Measurements from ENCODE around the gene VPS37B.
A peak's percentile ranks its signal among the peaks of the same experiment; 100 is the strongest.

Gene VPS37B

DNA sequence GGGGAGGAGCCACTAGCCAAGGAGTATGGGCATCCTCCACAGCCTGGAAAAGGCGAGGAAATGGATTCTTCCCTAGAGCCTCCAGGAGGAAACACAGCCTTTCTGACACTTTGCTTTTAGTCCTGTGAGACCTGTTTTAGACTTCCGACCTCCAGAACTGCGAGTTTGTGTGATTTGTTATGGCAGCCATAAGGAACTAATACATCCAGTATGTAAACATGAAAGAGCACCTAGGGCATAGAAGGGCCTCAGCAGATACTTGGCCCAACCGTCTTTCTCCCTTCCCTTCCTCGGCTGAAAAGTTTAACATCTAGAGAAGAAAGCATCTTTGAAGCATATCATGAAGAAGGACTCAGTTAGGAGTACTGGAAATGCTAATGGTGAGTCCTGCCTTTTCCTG, 57.1 kb downstream of the VPS37B start:
- DNase-seq (ENCODE audit: low read depth), result no peak

DNA sequence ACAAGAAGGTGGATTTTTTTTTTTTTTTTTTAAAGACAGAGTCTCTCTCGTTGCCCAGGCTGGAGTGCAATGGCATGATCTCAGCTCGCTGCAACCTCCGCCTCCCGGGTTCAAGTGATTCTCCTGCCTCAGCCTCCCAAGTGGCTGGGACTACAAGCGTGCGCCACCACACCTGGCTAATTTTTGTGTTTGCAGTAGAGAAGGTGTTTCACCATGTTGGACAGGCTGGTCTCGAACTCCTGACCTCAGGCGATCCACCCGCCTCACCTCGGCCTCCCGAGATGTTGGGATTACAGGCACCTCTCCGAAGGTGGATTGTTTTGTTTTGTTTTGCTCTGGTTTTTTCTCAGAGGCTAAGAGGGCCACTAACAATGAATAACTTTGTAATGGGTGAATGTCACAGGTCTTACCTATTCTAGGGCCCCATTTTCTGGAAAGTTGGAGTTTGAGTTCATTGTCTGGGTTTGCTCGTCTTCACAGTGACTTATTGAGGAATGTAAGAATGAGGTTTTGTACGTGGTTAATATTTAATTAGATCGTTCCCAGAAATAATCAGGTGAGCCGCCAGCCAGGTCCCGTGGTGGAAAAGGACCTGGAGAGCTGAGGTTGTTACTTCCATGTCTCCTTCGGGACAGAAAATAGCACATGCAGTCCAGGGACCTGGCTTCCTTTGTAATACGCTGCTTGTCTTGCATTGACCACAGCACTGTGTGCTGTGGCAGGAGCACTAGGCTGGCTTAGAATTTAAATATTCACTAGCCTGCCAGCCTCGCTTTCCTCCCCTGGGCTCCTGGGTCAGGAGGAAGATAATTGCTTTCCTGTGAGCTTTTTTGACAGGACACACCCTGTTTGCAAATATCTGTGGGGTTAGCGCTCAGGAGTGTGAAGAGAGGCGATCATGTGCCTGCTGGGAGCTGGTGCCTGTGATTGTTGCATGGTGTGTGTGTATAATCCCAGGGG, 58.3 kb downstream of the VPS37B start:
- no peak for DNase-seq (ENCODE audit: low read depth)

DNA sequence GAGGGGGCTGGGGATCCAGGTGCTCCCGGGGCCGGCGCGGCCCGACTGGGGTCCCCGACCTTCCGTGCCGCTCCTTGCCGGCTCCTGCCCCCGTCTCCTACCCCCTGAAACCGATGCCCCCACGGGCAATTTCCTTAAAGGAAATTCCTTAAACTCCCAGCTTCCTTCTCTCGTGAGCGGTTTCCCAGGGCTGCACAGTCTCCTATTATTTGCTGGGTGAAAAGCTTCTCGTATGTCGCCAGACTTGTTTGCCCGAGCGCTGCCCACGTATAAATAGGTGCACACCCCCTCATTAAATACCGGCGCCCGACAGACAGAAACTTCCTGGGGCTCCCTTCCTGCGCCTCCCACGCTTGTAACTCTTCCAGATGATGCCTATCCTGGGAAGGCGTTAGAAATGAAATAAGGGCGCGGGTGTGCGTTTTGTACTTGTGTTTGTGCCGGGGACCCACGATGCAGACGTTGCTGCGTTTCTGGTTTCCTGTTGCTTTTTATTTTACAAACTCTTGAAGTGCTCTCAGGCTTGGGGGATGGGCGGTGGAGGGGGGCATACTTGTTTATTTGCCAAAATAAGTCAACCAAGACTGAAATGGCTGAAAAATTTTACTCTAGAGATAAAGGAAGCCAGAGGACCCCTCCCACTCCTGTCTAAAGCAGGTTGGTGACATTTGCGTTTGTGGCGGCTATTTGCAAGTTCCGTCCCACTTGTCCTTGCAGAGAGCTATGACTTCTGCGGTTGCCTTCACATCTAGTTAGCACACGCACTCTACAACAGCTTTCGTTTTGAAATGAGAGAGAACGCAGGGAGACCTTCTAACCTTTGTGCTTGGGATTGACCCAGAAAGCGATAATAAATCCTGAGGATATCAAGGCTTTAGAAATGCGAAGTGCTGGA, 59.6 kb downstream of the VPS37B start:
- no peak for DNase-seq (ENCODE audit: low read depth)

DNA sequence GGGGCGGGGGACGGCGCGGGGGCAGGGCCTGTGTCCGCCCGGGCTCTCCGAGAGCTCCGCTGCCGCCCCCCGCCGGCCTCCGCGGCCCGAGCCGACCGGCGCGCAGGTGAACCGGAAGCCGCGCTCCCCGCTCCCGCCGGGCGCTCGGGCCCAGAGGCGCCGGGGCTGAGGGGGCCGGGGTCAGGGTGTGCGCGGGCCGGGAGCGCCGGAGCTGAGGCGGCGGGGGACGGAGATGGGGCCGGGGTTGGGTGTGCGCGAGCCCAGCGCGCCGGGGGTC, 60.2 kb downstream of the VPS37B start:
- DNase-seq (ENCODE audit: low read depth), result no peak

DNA sequence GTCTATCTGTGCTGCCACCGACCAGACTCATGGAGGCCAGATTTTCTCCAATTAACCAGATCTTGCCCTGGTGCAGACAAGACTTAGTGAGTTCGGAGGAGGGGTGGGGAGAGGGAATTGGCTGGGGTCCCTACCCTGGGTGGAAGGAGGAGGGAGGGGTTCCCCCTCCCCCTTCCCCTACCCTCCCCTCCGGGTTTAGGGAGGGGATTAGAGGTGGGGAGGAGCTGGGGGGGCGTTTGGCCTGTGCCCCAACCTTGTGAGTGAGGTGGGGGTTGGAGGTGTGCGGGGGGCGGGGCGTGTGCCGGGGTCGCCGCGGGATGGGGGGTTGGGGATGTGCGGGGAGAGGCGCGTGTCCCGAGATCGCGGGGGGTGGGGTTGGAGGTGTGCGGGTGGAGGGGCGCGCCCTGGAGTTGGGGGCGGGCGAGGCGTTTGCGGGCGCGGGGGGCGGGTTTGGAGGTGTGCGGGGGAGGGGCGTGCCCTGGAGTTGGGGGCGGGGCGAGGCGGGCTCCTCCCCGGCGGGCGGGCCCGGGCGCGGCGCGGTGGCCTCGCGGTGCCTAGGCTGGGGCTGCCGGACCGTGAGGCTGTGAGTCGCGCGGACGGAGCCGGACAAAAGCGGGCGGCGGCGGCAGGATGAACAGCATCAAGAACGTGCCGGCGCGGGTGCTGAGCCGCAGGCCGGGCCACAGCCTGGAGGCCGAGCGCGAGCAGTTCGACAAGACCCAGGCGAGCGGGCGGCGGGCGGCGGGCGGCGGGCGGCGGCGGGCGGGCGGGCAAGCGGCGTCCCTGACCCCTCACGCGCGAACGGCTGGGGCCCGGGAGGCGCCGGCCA, 60.8 kb downstream of the VPS37B start, which contains the start of gene HIP1R:
HIP1R (plus strand) TSS at position 537 of the 829 bp plus-strand sequence; CDS start at position 631, 94 bp downstream.
- DNase-seq (ENCODE audit: low read depth), result no peak

DNA sequence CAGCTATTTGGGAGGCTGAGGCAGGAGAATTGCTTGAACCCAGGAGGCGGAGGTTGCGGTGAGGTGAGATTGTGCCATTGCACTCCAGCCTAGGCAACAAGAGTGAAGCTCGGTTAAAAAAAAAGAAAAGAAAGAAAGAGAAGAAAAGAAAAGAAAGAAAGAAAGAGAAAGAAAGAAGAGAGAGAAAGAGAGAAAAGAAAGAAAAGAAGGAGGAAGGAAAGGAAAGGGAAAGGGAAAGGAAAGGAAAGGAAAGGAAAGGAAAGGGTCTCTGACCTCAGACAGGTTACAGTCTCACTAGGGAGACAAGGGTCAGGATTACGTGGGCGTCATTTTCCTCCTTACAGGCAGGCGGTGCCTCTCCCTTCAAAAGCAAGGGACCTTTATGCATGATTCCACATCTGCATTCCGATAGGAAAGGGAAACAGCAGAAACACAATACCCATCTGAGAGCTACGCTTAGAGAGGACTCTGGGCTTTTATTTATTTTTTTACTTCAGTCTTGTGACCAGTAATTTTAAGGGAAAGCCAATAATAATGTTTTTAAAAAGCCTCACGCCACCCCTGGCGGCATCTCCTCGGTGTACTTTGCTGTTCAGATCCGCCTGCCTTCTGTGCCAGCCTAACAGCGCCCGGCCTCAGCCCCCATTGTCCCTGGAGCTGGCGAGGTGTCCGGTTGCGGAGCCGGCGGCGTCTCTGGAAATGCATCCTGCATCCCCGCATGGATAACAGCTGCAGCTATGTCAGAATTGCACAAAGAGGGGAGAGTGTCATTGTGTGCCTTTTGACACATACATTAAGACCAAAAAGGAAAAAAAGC, 61.6 kb downstream of the VPS37B start:
- no peak for DNase-seq (ENCODE audit: low read depth)

DNA sequence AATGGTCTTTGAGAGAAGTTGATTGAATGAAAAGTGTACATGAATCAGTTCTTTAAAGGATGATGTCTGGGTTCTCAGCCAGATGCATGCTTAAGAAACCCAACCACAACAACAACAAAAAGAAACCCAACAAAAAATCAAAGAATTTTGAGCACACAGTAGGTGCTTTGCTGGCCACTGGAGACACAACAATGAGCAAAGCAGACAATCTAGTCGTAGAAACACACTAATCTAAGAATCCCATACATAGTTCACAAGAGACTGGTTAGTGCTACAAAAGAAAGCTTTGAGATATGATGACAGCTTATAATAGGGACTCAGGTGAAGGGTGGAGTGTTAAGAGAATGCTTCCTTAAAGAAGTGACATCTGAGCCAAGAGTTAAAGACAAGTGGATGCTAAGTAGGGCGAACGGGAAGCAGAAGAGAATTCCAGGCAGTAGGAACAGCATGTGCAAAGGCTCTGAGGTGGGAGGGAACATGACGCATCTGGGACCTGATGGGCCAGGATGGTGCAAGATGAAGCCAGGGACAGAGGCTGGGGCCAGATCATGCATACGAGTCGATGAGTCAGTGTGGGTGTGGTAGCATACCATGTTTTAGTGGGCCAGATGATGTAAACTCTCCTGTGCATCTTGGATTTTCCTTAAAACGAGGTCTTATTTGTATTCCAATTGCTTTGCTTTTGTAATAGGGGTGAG, 65.3 kb downstream of the VPS37B start:
- DNase-seq (ENCODE audit: low read depth), result peak; percentile 69

DNA sequence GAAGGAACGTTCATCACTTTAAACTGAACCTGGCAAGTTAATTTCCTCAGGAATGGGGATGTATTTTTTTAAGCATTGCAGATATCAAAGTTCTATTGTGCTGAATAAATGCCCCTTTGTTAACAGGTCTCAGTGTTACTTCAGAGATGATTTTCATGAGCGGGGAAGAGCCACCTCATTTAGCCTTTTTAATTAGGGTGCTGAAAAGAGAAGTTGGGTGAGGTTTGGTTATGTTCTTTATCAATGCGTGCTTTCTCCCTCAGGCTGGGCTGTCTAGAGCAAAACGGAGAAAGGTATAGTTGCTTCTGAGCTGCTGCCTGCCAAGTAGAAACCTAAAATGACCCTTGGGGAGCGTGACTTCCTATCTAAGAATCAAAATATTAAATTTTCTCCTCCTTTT, 68.7 kb downstream of the VPS37B start:
- no peak for DNase-seq (ENCODE audit: low read depth)

DNA sequence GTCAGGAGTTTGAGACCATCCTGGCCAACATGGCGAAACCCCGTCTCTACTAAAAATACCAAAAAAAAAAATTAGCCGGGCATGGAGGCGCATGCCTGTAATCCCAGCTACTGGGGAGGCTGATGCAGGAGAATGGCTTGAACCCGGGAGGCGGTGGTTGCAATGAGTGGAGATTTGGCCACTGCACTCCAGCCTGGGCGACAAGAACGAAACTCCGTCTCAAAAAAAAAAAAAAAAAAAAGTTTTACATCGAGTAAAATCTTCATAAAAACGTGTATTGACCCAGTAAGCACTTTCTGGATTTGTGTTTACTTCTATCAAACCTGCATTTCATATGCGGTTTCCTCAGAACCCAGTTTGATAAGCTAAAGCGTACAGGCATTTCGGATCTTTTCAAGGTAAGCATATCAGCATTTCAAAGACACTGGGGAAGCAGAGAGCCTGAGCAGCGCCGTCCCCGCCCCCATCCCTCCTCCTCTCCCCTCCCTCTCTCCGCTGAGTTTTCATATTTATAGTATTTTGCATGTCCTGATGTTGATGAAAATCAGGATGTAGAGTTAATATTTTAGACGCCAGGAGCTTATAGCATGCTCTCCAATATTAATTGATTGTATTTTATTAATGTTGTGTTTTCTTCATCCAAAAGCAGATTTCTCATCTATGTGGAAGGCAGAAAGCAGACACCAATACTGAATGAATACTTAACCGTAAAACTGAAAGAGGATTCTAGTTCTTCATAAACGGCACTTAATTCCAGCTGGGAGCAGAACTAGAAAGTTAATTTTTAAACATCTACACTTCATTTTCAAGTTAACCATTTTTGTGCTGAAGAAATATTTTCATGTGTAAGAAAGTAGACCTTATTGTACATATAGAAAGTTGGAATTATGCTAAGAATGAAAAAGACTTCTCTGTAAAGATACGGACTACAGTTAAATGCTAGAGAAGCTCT, 69.9 kb downstream of the VPS37B start:
- DNase-seq (ENCODE audit: low read depth), result no peak

DNA sequence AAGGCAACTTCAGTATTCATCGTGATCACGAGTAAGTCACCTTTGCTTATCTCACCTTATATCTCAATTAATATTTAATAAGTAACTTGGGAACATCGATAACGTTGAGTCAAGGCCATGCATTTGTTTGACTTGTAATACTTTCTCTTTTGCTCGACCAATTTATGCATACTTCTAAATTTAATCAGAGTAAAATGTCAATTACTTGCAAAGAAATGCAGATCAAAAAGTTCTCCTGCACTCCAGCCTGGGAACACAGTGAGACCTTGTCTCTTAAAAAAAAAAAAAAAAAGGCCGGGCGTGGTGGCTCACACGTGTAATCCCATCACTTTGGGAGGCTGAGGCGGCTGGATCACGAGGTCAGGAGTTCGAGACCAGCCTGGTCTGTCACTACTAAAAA, 72.5 kb downstream of the VPS37B start:
- no peak for DNase-seq (ENCODE audit: low read depth)

DNA sequence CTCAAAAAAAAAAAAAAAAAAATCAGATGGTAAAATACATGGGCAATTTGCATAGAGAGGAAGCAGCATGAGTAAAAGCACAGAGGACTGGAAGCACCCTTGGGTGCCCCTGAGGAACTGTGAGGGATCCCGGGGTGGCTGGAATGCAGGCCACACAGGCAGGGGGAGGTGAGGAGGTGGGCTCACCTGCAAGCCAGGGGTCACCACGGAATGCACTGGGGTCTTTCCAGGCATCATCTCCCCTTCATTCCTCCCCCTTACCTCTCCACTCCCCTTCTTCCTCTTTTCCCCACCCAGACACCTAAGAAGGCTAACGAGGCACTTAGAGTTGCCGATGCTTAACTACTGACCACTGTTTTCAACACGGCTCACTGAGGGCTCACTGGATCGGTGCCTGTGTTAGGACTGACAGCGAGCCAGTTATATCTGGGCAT, 75.1 kb downstream of the VPS37B start:
- no peak for DNase-seq (ENCODE audit: low read depth)

DNA sequence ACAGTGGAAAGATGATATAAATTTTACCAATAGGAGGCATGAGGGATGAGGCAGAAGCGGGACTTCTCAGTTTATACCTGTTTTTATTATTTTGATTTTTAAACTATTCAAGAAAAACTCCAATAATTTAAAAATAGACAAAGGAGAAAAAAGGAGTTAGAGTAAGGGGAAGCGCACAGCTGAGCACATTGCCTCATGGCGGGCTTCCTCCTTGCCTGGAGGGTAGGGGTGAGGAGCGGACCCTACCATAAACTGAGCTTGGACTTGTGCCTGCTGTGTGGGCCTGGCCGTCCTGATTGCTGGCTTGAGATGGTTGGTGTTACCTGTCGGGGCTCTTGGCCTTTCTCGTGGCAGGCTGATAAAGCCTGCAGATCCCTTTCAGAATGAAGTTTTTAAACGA, 75.8 kb downstream of the VPS37B start:
- no peak for DNase-seq (ENCODE audit: low read depth)

DNA sequence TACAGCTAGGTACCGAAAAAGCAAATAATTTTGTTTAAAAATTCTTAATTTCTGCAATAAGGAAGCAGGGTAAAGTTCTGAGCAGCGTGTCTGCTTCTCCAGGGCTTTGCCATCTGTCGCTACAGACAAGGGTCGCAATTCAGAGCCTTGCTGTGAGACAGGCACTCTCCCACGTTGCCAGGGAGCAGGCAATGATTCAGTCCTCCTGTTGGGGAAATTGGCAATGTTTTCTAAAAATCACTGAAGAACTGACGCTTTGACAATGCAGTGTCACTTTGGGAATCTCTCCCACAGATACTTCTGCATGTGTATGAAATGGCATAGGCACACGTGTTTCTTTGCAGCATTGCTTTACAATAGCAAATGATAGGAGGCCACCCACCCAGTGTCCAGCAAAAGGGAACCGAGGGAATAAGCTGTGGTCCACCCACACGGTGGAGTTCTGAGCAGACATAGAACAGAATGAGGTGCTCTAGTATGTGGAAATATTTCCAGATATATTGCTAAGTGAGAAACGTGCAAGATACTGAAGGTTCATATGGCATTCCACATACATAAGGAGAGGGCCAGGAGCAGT, 76.6 kb downstream of the VPS37B start:
- DNase-seq (ENCODE audit: low read depth), result no peak

Data from HS-27A (cell line).